HG03064 (cell line): ENCODE measurements around the gene MOB2.

Experiments used
- ATAC-seq: cut with Tn5 transposase; IDR thresholded peaks from one replicate; pipeline ENCODE4 v1.9.1; 2021; ENCODE audit warnings: low read depth; ENCODE audit not compliant: unreplicated experiment

The MOB2 gene

DNA sequence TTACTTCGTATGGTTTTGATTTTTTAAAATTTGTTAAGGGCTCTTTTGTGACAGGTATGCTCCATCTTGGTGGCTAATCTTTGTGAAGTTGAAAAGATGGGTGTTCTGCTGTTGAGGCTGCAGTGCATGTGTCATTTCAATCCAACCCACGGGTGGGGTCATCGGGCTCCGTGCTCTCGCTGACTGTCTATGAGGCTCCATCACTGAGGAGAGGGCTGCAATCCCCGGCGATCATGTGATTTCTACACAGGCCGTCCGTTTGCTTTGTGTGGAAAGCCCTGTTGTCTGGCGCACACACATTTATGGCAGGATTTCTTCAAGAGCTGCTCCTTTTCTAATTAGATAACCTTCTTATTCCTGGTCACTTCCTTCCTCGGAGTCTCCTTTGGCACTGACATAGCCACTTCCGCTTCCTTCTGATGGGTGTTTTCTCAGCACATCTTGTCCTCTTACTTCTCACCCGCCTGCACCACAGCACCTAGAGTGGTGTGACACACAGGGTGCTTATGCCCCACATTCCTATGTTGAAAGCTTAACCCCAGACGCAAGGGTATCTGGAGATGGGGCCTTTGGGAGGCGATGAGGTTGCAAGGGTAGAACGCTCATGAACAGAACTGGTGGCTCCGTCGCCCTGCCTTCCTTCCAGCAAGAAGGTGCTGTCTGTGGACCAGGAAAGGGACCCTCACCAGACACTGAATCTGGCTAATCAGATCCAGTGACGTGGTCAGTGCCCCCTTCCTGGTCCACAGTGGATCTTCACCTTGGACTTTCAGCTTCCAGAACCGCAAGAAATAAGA lies 9.4 kb downstream of the MOB2 start:
- ATAC-seq = no peak

DNA sequence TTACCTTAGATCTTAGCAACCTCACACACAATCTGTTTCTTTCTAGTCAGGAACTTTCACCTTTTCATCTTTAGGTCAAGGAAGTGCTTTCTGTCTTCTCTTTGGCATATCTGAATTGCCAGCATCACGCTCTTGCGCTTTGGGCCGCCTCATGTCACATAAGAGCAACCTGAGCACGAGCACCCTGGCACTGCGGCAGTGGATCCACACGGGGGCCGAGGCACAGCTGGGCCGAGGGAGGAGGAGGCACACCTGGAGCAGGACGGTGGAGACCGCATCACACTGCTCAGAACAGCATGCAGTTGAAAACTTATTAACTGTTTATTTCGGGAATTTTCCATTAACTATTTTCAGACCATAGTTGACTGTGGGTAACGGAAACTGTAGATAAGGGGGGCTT lies 10.7 kb downstream of the MOB2 start:
- ATAC-seq = no peak

DNA sequence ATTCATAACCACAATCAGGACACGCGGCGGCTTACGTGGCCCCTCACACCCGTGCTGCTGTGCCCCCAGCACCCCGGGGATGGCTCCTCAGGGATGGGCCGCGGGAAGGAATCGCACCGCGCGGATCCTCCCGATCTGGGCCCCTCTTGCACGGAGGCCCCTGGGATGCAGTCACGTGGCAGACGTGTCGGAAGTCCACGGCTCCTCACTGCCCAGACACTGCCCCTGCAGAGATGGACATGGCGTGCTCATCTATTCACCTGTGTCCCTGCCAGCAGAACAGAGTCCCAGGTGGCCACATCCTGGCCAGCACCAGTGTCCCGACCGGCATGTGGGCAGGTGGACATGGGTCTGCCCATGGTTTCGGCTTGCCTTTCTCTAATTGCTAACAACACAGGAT lies 12.8 kb downstream of the MOB2 start:
- no peak for ATAC-seq

DNA sequence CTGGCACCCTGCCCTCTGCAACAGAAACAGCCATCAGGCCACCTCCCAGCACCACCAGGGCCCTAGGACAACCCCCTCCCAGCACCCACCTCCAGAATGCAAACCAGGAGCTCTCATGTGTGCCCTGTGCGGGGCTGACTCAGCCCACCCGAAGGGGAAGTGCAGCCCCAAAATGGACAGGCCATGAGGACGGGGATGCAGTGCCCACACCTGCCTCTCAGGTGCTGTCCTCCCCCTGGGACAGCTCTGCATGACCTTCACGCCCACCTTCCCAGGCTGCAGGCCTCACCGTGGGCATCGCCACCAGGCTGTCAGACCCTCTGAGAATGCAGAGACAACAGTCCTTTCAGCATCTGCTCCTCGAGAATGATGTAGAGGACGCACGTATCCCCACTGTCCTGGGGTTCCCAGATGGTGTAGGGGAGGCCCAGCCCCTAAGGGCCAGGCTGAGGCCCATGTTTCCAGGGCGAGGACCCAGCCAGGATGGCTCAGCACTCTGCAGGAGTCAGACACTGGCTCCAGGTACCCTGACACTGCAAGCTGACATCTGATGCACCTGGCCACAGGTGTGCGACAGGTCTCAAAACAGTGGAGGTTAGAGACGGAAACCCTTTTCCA lies 13.5 kb downstream of the MOB2 start:
- ATAC-seq = no peak

DNA sequence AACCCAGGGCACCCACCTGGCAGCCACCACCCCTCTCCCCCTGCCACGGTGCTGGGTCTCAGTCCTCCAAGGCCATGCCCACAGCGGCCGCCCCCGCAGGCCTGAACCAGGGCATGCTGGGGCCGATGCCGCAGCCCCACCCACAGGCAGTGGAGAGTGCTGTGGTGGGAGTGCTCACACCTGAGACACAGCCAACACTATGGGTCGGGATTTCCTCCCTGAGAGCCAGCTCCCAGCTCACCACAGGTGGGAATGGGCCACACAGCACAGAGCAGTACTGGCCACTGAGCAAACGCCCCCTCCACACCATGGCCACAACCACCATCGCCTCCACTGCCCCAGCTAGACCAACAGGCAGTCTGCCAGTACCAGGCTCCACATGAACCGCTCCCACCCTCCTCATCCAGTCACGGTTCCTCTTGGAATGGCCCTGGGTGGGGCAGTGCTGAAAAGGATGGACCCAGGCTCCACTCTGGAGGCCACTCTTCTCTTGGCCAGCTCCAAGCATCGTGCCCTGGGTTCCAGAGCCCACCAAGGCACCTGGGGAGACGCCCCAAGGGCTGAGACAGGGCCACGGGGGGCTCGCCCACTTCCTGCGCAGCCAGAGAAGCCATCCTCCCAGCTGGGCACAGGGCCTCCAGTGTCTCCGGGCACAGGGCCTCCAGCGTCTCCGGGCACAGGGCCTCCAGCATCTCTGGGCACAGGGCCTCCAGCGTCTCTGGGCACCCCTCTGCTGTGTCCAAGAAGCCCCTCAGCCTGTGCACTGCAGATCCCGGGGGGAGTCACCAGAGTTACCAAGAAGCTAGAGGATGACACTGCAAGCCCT lies 14.2 kb downstream of the MOB2 start:
- ATAC-seq = no peak

DNA sequence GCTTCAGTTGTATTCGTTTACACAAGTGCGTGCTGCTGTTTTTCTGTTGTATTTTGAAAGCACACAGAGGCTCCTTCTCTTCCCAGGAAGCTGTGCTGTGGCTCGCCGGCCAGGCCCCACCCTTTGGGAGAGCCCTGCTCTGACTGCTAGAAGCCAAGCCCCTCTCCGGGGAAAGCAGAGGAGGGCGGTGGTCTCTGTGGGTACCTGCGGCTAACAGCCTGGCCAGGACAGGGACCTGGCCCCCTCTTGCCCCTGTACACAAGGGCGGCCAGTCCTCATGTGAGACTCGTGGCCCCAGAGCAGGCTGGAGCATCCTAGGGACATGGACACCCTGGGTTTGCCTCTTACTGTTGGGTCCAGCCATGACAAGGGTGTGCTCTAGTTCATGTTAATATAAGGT lies 14.8 kb downstream of the MOB2 start:
- ATAC-seq = no peak

DNA sequence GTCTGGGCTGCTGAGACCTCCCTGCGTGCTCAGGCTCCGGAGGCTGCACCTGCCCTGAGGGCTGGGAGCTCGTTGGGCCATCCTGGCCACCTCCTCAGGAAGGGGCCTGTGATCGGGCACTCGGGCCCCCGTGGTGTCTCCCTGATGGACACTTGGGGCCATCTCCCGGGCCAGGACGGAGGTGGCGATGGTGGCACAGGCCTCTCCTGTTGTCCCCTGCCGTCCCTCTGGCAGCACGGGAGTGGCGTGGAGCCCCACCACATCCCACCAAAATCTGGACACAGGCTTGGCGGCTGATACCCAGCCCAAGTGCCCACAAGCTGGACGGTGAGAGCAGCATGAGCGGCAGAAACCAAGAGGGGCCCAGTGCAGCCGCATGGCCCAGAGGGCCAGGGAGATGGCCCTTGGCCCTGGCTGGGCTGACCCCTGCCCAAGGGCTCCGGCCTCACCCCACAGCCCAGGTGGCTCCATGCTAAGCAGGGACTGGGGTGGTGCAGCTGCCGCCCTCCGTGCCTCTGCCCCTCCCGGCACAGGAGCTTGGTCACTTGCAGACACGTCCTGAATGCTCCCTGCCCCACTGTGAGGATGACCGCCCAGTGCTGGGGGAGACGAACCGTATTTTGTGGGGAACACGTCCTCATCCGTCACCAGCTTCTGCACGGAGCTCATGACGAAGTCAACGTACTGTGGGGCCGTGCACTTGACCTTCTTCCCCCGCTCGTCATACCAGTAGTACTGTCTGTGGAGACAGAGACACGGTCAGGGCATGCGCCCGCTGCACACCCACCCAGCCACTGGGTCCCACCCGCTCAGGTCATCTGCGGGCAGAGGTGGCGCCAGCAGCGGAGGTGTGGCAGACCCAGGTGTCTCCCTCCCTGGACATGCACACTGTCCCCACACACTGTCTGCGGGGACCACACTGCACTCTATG lies 15.6 kb downstream of the MOB2 start:
- ATAC-seq = no peak

DNA sequence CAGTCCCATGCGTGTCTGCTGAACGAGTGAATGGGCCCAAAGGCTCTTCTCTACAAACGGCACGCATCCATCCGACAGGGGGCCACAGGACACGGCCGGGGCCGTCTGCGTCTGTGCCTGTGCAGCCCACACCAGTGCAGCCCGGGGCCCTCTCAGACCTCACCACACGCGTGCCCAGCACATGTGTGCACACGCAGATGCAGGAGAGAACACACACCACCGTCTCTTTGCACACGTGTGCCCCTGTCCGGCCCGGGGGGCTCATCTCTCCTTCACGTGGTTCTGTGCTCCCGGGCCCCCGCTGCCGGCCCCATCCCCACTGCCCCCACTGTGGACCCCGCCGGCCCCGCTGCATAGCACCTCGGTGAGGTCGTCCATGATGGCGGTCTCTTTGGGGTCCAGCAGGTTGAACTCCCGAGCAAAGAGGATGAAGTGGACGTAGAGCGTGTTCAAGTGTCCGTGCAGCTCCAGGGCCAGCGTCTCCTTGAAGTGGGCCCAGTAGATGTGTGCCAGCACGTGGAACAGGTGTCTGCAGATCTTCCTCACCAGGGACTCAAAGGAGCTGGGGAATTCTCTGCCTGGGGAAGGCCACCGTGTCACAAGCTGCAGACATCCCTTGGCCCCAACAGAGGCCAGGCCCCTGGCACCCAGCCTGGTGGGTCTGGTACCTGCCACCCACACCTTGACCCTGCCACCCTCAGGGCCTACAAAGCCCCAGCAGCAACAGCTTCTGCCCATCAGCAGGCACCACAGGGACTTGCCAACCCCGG lies 16.5 kb downstream of the MOB2 start:
- ATAC-seq = no peak

DNA sequence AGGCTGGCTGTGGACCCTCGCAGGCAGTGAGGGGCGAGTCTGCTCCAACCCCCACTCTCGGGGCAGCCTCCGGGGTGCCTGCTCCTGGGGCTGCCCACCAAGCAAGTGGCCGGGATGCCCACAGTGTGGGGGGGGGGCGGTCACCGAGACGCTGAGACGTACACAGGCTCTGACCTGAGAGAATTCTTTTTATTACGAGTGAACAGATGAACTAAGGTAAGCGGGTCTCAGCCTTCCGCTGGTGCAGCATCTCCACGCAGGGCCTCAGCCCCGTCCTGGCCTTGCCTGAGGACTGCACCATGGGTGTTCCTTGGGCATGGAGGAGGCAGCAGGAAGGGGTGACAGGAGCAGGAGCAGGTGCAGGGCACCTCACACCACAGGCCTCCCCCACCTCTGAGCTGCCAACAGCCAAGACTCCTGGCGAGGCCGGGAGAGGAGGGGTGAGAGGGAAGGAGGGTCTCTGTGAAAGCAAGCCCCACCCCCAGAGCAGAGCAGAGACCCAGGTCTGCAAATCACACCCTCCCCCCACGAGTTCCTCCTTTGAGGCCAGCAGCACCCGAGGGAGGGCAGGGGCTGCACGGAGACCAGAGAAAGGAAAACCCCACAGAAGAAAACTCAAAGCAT lies 17.2 kb downstream of the MOB2 start:
- ATAC-seq = no peak

DNA sequence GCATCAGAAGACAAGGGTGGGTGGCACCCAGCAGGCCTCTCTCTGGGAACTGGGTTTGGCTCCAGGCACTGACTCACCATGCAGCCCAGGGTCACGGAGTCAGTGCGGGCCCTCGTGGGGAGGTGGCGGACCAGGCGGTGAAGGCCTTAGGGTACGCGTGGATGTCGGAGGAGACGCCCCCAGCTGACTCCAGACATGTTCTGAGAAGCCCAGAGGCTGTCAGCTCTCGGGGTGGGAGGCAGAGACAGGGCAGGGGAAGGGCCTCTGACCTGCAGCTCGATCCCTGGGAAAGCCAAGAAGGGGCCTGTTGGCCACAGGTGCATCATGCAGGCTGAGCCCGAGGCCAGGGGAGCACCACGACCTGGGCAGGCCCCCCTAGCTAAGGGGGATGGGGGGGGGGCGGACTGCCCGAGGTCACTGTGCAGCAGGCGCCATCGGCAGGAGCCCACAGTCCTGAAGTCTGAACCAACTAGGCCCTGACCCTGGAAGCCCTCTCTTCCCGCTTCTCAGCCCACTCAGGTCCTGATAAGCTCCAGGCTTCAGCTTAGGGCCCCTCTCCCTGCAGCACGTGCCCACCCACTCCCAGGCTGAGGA lies 18.0 kb downstream of the MOB2 start:
- ATAC-seq = no peak

DNA sequence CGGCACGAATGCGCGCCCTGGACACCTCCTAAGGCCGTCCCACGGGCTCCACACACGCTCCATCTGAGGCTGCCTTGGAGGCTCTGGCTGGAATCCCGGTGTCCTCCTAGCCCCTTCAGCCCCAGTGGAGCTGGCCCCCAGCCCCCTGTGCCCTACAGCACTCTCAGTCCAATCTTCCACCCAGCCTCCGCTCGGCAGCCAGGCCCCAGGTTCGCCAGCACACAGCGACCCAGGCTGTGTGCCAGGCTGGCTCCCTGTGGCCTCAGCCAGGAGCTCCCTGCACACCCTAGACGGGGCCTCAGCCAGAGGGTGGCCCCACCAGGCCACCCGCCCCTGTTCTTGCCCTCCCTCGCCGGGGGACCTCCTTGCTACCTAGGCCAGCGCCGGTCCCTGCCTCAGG lies 18.6 kb downstream of the MOB2 start:
- no peak for ATAC-seq

DNA sequence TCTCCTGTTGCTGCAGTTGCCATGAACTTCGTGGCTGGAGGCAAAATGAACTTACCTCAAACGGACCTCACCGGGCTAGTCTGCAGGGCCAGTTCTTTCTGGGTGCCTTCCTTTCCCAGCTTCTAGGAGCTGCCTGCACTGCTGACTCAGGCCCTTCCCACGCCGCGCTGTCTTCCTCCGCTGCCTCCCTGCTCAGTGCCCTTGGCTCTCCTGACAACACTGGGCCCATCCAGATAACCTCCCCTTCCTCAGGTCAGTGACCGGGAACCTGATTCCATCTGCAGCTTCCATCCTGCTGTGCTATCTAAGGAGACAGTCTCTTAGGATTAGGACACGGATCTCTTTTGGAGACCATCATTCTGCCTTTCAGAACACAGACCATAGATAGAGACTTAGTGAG lies 19.3 kb downstream of the MOB2 start:
- no peak for ATAC-seq

DNA sequence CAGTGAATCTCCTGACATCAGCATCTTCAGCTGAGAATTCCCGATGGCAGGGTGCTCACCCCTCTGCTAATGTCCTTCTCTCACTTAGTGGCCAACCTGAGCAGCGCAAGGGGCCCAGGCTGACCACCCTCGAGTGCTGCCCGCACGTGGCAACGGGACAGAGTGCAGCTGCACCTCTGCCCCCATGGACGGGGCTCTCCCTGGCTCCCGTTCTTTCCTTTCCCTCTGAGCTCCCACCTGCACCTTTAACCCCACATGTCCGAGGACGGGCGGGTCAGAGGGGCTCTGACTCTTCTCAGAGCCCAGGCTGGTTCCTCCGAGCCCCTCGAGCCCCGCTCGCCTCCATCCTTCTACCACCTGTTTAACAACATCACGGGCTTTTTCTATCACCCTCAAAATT lies 19.8 kb downstream of the MOB2 start:
- no peak for ATAC-seq

DNA sequence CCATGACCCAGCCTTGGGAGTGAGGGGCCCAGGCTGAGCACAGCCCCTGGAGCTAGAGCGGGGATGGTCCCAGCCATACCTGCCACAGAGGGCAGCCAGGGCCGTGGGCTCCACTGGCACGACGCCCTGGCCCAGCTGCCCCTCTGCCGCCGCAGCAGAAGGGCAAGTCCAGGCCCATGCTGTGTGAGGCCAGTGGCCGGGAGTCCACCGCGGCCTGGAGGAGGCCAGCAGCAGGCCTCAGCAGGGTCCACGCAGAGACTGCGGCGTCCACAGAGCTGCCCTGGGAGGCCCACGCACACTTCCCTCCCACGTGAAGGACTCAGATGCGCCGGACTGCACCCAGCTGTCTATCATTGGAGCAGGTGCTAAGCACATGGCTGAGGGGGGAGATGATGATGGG lies 23.5 kb downstream of the MOB2 start:
- ATAC-seq = no peak

DNA sequence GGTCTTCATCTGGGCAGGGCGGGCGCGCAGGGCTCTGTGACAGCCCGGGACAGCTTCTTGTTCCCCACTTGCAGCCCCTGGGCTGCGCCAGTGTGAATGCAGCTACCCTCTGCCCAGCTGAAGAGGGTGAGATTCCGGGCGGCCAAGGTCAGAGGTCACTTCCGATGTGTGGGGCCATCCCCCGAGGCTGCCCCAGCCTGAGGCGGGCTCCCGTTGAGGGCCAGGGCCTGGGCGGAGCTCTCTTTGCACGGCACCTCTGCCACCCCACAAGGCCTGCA lies 23.9 kb downstream of the MOB2 start:
- ATAC-seq = no peak

DNA sequence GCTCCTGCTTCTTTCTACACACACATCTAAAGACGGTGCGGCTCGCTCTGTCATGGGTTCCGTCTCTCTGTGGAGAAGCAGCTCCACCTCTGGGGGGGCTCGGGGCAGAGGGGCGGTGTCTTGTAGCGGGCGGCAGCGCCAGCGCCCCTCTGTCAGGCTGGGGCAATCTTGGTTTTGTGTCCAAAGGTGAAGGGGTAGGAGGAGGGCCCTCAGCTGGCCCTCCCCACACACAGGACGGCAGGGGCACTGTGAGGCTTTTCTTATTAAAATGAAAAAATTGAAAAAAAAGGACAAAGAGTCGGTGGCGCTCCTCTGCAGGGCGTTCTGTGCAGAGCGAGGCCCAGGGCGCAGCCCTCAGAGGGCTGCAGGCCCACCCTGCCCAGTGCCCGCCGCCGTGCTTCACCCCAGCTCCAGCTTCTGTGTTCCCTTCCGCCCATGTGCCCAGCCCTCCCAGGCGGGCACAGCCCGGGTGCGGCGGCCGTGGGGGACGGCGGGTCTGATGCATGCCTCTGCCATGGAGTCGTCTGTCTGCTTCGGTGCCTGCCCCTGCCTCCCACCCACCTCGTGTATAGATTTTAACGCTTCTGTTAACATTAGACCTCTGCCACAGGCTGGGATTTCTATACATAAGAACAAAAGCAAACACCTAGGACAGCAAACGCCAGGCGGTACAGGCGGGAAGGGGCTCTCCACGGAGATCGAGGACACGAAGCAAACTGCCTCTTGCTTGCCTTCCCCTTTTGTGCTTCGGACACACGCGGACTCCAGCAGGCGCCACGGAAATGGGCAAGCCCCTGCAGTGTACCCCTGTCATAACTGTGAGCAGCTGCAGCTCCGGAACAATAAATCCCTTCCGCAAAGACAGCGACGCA lies 24.5 kb downstream of the MOB2 start:
- no peak for ATAC-seq

DNA sequence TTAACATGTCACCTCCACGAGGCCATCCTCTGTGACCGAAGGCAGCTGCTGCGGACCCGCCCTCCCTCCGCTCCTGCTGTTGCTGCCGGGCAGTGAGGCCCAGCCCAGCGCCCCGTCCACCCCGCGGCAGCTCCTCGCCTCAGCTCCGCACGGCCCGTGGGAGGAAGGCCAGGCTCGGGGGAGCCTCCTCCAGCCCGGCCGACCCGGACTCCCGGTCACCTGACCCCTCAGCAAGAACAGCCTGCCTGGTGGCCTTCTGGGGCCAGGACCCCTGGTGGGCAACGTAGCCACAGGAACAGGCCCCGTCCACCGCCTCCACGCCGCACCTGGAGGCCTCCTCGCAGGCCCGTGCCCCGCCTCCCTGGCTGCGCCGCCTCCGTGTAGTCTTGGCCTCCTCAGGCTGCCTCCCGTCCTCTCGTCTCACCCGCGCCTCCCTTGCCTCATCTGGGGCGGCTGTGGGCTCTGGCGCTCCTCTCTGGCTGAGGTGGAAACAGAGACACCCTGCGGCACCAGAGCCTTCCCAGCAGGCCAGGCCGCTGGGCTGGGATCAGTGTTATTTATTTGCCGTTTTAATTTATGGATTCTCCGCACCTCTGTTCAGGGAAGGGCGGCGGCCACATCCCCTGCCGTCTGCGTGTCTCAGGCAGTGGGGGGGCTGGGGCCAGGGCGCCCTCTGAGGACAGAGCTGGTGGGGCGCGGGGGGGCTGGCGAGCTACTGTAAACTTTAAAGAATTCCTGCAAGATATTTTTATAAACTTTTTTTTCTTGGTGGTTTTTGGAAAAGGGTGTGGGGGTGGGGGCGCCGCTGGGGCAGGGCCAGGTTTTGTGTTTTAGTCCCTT lies 25.4 kb downstream of the MOB2 start:
- no peak for ATAC-seq
